Measurements from ENCODE around the gene VENTX.

VENTX gene

DNA sequence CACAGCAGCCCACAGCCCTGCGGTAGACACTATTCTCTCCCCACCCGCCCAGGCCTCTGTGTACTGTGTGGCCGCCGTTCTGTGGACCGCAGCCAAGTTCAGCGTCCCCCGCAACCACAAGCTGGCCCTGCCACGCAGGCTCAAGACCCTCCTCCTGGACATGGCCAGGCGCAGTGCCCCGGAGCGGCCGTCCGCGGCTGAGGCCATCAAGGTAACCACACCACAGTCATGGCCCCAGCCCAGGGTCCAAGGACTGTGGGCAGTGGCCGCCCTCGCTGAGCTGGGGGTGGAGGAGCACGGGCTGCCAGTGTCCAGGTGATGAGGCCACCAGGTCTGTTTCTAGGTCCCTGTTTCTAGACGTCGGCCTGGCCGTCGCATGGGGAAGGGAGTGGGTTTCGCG lies 42.0 kb upstream of the VENTX start:
- DNase-seq (ENCODE audit: low read depth, low spot score) = no peak
- Histone ChIP-seq H3K36me3 (ENCODE audit: insufficient read depth, low read length) (no peaks in the 10 kb centered on the region), H3K27ac (no peak overlapping the region), H3K9me3 (ENCODE audit: low read depth, low read length) (no peaks in the 10 kb centered on the region), H3K4me3 (no peak overlapping the region), H3K9ac (ENCODE audit: insufficient read length) (no peak overlapping the region)
- TF ChIP-seq EZH2 (IDR thresholded peaks at IDR 0.05) = no peak
- no peak for TF ChIP-seq POLR2AphosphoS5 (IDR thresholded peaks at IDR 0.05; ENCODE audit: borderline replicate concordance, low read depth, low read length)
- TF ChIP-seq FOXP2 (optimal IDR thresholded peaks at IDR 0.05; ENCODE audit: control extremely low read depth, extremely low read length, insufficient read depth) = no peak

DNA sequence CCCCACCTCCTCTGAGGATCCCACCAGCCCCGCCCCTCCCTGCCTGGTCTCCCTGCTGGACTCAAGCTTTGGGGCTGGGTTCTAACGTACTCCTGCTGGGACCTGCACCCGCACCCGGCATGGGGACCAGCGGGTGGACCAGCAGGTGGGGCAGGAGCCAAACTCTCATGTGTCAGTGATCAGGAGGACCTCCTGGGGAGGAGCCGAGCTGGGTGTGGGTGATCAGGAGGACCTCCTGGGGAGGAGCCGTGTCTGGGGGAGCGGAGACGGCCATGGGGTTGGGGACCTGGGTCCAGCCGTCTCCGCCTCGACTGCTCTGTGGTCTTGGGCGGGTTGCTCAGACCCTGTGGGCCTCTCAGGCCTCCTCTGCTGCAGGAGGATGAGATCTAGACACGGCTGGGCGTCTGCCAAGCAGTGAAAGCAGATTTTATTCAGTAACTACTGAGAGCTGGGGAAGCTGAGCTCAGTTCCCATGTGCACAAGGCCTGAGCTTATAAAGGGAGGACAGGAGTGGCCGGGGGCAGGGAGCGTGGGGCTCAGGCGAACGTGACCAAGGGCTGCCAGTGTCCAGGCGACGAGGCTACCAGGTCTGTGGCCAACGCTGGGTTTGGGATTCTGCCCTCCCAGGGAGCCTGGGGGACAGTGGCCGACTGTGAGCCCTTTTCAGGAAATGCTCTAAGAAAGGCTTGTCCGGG lies 41.3 kb upstream of the VENTX start:
- H3K9ac ChIP-seq (ENCODE audit: insufficient read length) = no peak overlapping the region
- H3K27ac ChIP-seq = no peak overlapping the region
- no peaks in the 10 kb centered on the region for H3K9me3 ChIP-seq (ENCODE audit: low read depth, low read length)

DNA sequence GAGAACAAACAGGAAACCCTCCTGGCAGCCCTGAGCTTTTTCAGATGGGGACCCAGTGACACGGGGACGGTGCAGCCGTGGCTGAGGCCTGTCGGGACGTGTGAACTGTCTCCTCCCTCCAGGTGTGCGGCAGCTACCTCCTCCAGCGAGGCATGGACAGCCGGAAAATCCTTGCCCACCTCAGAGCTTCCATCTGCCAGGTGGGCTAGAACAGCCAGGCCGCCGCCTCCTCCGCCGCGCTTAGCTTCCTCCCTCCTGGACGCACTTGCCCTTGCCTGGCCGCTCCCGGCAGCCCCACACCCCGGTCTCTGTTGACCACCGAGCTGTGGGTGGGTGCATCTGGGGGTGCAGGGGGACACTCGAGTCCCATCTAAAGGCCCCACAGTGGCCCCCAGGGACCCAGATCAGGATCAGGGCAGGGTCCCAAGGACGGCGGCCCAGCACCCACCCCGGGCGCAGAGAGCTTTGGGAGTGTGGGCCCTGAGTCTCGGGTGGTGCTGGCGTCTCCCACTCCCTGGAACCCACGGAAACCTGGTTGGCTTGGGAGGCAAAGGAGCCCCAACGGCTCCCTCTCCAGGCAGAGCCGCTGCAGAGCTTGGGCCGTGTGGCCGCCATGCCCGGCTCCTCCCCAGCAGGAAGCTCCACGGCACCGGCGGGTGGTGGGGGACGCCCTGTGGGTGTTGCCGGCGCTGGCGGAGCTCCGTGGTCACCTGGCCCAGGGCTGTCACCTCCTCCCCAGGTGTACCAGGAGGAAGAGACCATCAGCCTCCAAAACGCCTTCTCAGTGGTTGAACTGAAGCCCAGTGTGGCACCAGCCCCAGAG lies 40.5 kb upstream of the VENTX start:
- H3K9me3 ChIP-seq (ENCODE audit: low read depth, low read length) = no peaks in the 10 kb centered on the region
- no peak for DNase-seq (ENCODE audit: low read depth, low spot score)
- H3K27ac ChIP-seq = no peak overlapping the region
- H3K36me3 ChIP-seq (ENCODE audit: insufficient read depth, low read length) = no peaks in the 10 kb centered on the region
- H3K9ac ChIP-seq (ENCODE audit: insufficient read length) = no peak overlapping the region
- H3K4me3 ChIP-seq = no peak overlapping the region
- TF ChIP-seq POLR2AphosphoS5 (IDR thresholded peaks at IDR 0.05; ENCODE audit: borderline replicate concordance, low read depth, low read length) (no peak), EZH2 (IDR thresholded peaks at IDR 0.05) (no peak), FOXP2 (optimal IDR thresholded peaks at IDR 0.05; ENCODE audit: control extremely low read depth, extremely low read length, insufficient read depth) (no peak)

More for the DNA sequence above, 41.3 kb upstream of the VENTX start:
- TF ChIP-seq POLR2AphosphoS5 (IDR thresholded peaks at IDR 0.05; ENCODE audit: borderline replicate concordance, low read depth, low read length) = no peak
- no peak for TF ChIP-seq FOXP2 (optimal IDR thresholded peaks at IDR 0.05; ENCODE audit: control extremely low read depth, extremely low read length, insufficient read depth)
- no peak for TF ChIP-seq EZH2 (IDR thresholded peaks at IDR 0.05)
- no peak overlapping the region for H3K4me3 ChIP-seq
- H3K36me3 ChIP-seq (ENCODE audit: insufficient read depth, low read length) = no peaks in the 10 kb centered on the region
- DNase-seq (ENCODE audit: low read depth, low spot score) = no peak

DNA sequence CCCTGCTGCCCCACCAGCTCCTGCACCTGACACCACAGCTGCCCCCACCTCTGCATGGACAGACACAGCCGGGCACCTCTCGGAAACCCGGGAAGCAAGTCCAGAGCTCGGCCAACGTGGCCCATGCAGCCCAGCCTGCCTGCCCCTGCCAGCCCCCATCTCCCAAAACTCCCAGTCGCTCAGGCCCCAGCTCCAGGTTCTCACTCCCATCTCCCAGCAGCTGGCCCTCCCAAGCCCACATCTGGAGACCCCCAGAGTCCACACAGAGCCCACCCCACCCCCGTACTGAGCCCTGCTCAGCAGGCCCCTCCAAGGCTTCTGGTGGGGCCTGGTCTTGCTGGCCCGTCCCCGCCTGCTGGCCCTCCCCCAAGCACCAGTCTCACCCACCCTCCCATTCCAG lies 39.9 kb upstream of the VENTX start:
- TF ChIP-seq EZH2 (IDR thresholded peaks at IDR 0.05) (no peak), POLR2AphosphoS5 (IDR thresholded peaks at IDR 0.05; ENCODE audit: borderline replicate concordance, low read depth, low read length) (no peak), FOXP2 (optimal IDR thresholded peaks at IDR 0.05; ENCODE audit: control extremely low read depth, extremely low read length, insufficient read depth) (no peak)
- Histone ChIP-seq H3K27ac (no peak overlapping the region), H3K36me3 (ENCODE audit: insufficient read depth, low read length) (no peaks in the 10 kb centered on the region), H3K9ac (ENCODE audit: insufficient read length) (no peak overlapping the region), H3K9me3 (ENCODE audit: low read depth, low read length) (no peaks in the 10 kb centered on the region), H3K4me3 (no peak overlapping the region)
- DNase-seq (ENCODE audit: low read depth, low spot score) = no peak

DNA sequence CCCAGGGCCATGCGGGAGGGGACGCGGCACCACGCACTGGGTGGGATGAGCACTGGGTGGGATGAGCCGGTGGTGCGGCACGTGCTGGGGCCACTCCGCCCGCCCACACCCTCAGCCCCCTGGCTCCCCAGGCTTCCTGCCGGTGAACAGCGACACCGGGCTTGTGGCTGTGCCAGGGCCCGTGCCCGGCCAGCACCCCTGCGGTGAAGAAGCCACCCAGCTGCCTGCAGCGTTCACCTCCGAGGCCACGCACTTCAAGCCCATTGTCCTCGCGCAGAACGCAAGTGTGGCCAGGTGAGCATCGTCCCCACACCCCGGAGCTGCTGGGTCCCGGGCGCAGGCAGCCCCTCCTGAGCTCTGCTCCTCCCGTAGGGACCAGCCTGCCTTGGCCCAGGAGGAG lies 39.4 kb upstream of the VENTX start:
- no peak overlapping the region for H3K4me3 ChIP-seq
- no peak for TF ChIP-seq POLR2AphosphoS5 (IDR thresholded peaks at IDR 0.05; ENCODE audit: borderline replicate concordance, low read depth, low read length)

DNA sequence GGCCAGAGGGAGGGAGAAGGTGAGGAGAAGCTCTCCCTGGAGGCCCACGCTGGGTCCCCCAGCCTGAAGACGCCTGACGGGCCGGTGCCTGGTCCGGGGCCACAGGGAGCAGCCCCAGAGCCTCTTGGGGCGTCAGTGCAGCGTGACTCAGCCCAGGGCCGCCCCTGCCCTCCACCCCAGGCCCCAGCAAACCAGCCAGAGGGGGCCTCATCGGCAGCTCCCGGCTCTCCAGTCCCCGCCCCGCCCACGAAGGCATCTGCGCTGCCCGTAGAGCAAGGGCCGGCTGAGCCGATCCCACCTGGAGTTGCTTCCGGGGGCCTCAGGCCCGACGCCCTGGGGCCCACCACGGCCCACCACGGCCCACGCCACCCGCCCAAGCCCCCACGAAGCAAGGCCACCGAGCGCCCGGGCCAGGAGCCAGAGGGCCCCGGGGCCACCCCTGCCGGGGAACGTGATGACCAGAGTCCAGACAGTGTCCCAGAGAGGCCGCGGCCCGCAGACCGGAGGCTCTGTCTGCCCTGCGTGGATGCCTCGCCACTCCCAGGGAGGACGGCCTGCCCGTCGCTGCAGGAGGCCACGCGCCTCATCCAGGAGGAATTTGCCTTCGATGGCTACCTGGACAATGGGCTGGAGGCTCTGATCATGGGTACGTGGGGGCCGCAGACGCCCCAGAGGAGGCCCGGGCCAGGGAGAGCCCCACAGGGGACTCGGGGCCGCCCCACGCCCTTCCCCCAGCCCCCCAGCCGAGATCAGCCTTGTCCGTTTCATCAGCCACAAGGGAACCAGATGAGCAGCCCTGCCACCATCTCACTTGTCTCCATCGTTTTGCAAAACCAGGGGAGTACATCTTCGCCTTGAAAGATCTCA lies 38.8 kb upstream of the VENTX start:
- H3K4me3 ChIP-seq = no peak overlapping the region
- DNase-seq (ENCODE audit: low read depth, low spot score) = no peak

More for the DNA sequence above, 39.4 kb upstream of the VENTX start:
- no peaks in the 10 kb centered on the region for H3K9me3 ChIP-seq (ENCODE audit: low read depth, low read length)
- H3K27ac ChIP-seq = no peak overlapping the region
- no peaks in the 10 kb centered on the region for H3K36me3 ChIP-seq (ENCODE audit: insufficient read depth, low read length)
- no peak for DNase-seq (ENCODE audit: low read depth, low spot score)
- H3K9ac ChIP-seq (ENCODE audit: insufficient read length) = no peak overlapping the region

DNA sequence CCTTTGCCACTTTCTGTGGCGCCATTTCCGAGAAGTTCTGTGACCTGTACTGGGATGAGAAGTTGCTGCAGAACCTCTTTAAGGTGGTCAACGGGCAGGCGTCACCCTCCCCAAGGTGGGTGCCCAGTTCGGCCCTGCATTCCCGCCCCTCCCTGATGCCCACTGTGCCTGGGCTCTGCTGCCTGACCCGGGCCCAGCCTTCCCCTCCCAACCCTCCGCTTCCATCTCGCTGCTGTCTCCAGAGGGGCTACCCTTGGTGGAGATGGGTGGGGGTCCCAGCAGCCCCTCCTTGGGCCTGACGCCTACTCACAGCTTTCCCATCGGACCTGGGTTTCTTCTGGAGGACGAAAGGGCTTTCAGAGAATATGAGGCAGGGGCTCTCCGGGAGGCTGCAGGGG lies 38.2 kb upstream of the VENTX start:
- Histone ChIP-seq H3K9me3 (ENCODE audit: low read depth, low read length) (no peaks in the 10 kb centered on the region), H3K36me3 (ENCODE audit: insufficient read depth, low read length) (no peaks in the 10 kb centered on the region), H3K9ac (ENCODE audit: insufficient read length) (no peak overlapping the region), H3K27ac (no peak overlapping the region), H3K4me3 (no peak overlapping the region)
- DNase-seq (ENCODE audit: low read depth, low spot score) = no peak
- TF ChIP-seq POLR2AphosphoS5 (IDR thresholded peaks at IDR 0.05; ENCODE audit: borderline replicate concordance, low read depth, low read length) (no peak), EZH2 (IDR thresholded peaks at IDR 0.05) (no peak), FOXP2 (optimal IDR thresholded peaks at IDR 0.05; ENCODE audit: control extremely low read depth, extremely low read length, insufficient read depth) (no peak)

More for the DNA sequence above, 38.8 kb upstream of the VENTX start:
- H3K27ac ChIP-seq = no peak overlapping the region
- H3K36me3 ChIP-seq (ENCODE audit: insufficient read depth, low read length) = no peaks in the 10 kb centered on the region
- no peak for TF ChIP-seq EZH2 (IDR thresholded peaks at IDR 0.05)
- TF ChIP-seq FOXP2 (optimal IDR thresholded peaks at IDR 0.05; ENCODE audit: control extremely low read depth, extremely low read length, insufficient read depth) = no peak
- TF ChIP-seq POLR2AphosphoS5 (IDR thresholded peaks at IDR 0.05; ENCODE audit: borderline replicate concordance, low read depth, low read length) = no peak
- H3K9me3 ChIP-seq (ENCODE audit: low read depth, low read length) = no peaks in the 10 kb centered on the region
- no peak overlapping the region for H3K9ac ChIP-seq (ENCODE audit: insufficient read length)

Measured in SK-N-MC (cell line).